A549 (cell line): ENCODE results near the gene CELF5.

ENCODE experiments used
- CHD2 ChIP-seq: fragments of 150-350 bp; IDR thresholded peaks from 2 replicates; pipeline ENCODE4 v1.6.1; 2014; ENCODE audit warnings: low read length; ENCODE audit not compliant: partially characterized antibody
- JUN ChIP-seq, 2 experiments: fragments of >200 bp; sonication (Bioruptor Twin); formaldehyde crosslinking; IDR thresholded peaks; 2 replicates in 1 of 2; 3 replicates in 1 of 2; pipeline ENCODE4 v1.6.1; 2016 to 2017
- MAFK ChIP-seq: fragments of 450-650 bp; IDR thresholded peaks from 2 replicates; pipeline ENCODE4 v1.6.1; 2014; ENCODE audit not compliant: partially characterized antibody
- TF ChIP-seq, protein P1 (sequence below): fragments of >200 bp; sonication (Bioruptor Twin); formaldehyde crosslinking; IDR thresholded peaks from 3 replicates; pipeline ENCODE4 v1.5.1; 2016

DNA sequence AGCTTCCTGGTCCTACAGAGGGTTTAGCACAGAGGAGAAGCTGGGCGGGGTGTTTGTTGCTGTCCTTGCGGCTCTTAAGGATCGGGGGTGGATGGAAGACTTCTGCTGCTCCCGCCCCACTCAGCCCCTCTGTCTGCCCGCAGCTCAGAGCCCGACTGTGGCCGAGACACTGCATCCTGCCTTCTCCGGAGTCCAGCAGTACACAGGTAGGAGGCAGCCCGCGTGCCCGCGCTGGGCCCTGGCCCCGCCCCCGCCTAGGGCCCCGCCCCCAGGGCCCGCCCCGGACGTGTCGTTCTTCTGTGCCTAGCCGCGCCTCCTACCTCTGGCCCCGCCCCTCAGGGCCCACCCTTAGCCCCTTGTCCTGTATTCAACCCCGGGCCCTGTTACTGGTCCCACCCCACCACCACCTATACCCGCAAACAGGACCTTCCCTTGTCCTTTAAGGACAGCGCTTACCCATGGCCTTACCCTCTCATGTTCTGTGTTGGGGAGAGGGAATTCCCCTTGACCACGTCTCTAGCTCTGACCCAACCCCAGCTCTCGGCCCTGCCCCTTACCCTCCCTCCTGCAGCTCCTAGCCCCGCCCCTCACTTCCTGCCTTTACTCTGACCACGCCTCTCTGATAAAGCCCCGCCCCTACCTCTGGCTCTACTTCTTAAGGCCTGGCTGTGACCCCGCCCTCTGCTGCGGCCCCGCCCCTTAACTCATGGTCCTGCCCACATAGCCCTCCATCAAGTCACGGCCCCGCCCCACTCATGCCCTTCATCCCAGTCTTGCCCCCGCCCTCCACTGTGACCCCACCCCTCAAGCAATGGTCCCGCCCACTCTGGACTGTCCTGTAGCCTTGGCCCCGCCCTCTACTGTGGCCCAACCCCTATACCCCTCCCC lies 60.5 kb downstream of the CELF5 start:
- TF ChIP-seq, protein P1, sequence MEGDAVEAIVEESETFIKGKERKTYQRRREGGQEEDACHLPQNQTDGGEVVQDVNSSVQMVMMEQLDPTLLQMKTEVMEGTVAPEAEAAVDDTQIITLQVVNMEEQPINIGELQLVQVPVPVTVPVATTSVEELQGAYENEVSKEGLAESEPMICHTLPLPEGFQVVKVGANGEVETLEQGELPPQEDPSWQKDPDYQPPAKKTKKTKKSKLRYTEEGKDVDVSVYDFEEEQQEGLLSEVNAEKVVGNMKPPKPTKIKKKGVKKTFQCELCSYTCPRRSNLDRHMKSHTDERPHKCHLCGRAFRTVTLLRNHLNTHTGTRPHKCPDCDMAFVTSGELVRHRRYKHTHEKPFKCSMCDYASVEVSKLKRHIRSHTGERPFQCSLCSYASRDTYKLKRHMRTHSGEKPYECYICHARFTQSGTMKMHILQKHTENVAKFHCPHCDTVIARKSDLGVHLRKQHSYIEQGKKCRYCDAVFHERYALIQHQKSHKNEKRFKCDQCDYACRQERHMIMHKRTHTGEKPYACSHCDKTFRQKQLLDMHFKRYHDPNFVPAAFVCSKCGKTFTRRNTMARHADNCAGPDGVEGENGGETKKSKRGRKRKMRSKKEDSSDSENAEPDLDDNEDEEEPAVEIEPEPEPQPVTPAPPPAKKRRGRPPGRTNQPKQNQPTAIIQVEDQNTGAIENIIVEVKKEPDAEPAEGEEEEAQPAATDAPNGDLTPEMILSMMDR: no peak
- no peak for TF ChIP-seq JUN (IDR thresholded peaks at IDR 0.05)
- no peak for TF ChIP-seq MAFK
- TF ChIP-seq CHD2: no peak
